Measurements from ENCODE around the gene DMD.
"Not testable (repeated sequence)": the region's sequence is repeated elsewhere in the genome, so short reads cannot be mapped to it uniquely, and the experiment has no call there.

DMD gene

GRCh38 chrX:32246675-32247074 lies 964.7 kb downstream of the DMD start:
- not testable (repeated sequence) for H3K9me3 ChIP-seq (ENCODE audit: control insufficient read depth, low read length); H3K36me3 ChIP-seq (ENCODE audit: control insufficient read depth, insufficient read depth, low read length); H3K27me3 ChIP-seq (replicated peaks; ENCODE audit: control insufficient read depth, insufficient read depth, low read length, poor library complexity, severe bottlenecking); H3K4me1 ChIP-seq (ENCODE audit: control insufficient read depth, insufficient read depth, low read length, poor library complexity, severe bottlenecking); H3K27ac ChIP-seq (ENCODE audit: insufficient read depth, low read length, poor library complexity, severe bottlenecking); H3K4me3 ChIP-seq (ENCODE audit: insufficient read depth, low read depth, low read length, poor library complexity, severe bottlenecking); DNase-seq

- H3K9me3 ChIP-seq (ENCODE audit: control insufficient read depth, low read length), result no peaks in the 10 kb centered on the region
- H3K4me3 ChIP-seq (ENCODE audit: insufficient read depth, low read depth, low read length, poor library complexity, severe bottlenecking), result no peak overlapping the region
- no peaks in the 10 kb centered on the region for H3K36me3 ChIP-seq (ENCODE audit: control insufficient read depth, insufficient read depth, low read length)
- DNase-seq, result no peak
- no peaks in the 10 kb centered on the region for H3K27me3 ChIP-seq (replicated peaks; ENCODE audit: control insufficient read depth, insufficient read depth, low read length, poor library complexity, severe bottlenecking)
- H3K4me1 ChIP-seq (ENCODE audit: control insufficient read depth, insufficient read depth, low read length, poor library complexity, severe bottlenecking), result no peaks in the 10 kb centered on the region
- no peak overlapping the region for H3K27ac ChIP-seq (ENCODE audit: insufficient read depth, low read length, poor library complexity, severe bottlenecking)
Observed at GRCh38 chrX:32195611-32196010, 1015.7 kb downstream of the DMD start.

GRCh38 chrX:32191316-32191715 lies 1020.0 kb downstream of the DMD start:
- no peak overlapping the region for H3K27ac ChIP-seq (ENCODE audit: insufficient read depth, low read length, poor library complexity, severe bottlenecking)
- H3K4me1 ChIP-seq (ENCODE audit: control insufficient read depth, insufficient read depth, low read length, poor library complexity, severe bottlenecking), result no peaks in the 10 kb centered on the region
- H3K27me3 ChIP-seq (replicated peaks; ENCODE audit: control insufficient read depth, insufficient read depth, low read length, poor library complexity, severe bottlenecking), result no peaks in the 10 kb centered on the region

GRCh38 chrX:32185160-32185559 lies 1026.2 kb downstream of the DMD start:
- Histone ChIP-seq H3K9me3 (ENCODE audit: control insufficient read depth, low read length) (no peaks in the 10 kb centered on the region), H3K4me3 (ENCODE audit: insufficient read depth, low read depth, low read length, poor library complexity, severe bottlenecking) (no peak overlapping the region), H3K27ac (ENCODE audit: insufficient read depth, low read length, poor library complexity, severe bottlenecking) (no peak overlapping the region), H3K36me3 (ENCODE audit: control insufficient read depth, insufficient read depth, low read length) (no peaks in the 10 kb centered on the region), H3K27me3 (replicated peaks; ENCODE audit: control insufficient read depth, insufficient read depth, low read length, poor library complexity, severe bottlenecking) (no peaks in the 10 kb centered on the region), H3K4me1 (ENCODE audit: control insufficient read depth, insufficient read depth, low read length, poor library complexity, severe bottlenecking) (no peaks in the 10 kb centered on the region)
- no peak for DNase-seq

More at GRCh38 chrX:32191316-32191715, 1020.0 kb downstream of the DMD start:
- no peak for DNase-seq
- Histone ChIP-seq H3K9me3 (ENCODE audit: control insufficient read depth, low read length) (no peaks in the 10 kb centered on the region), H3K36me3 (ENCODE audit: control insufficient read depth, insufficient read depth, low read length) (no peaks in the 10 kb centered on the region), H3K4me3 (ENCODE audit: insufficient read depth, low read depth, low read length, poor library complexity, severe bottlenecking) (no peak overlapping the region)

GRCh38 chrX:32183066-32183465 lies 1028.3 kb downstream of the DMD start:
- Histone ChIP-seq H3K27ac (ENCODE audit: insufficient read depth, low read length, poor library complexity, severe bottlenecking) (no peak overlapping the region), H3K4me1 (ENCODE audit: control insufficient read depth, insufficient read depth, low read length, poor library complexity, severe bottlenecking) (no peaks in the 10 kb centered on the region), H3K9me3 (ENCODE audit: control insufficient read depth, low read length) (no peaks in the 10 kb centered on the region), H3K27me3 (replicated peaks; ENCODE audit: control insufficient read depth, insufficient read depth, low read length, poor library complexity, severe bottlenecking) (no peaks in the 10 kb centered on the region), H3K4me3 (ENCODE audit: insufficient read depth, low read depth, low read length, poor library complexity, severe bottlenecking) (no peak overlapping the region), H3K36me3 (ENCODE audit: control insufficient read depth, insufficient read depth, low read length) (no peaks in the 10 kb centered on the region)
- DNase-seq, result no peak

- H3K36me3 ChIP-seq (ENCODE audit: control insufficient read depth, insufficient read depth, low read length), result no peaks in the 10 kb centered on the region
- no peaks in the 10 kb centered on the region for H3K9me3 ChIP-seq (ENCODE audit: control insufficient read depth, low read length)
- H3K27me3 ChIP-seq (replicated peaks; ENCODE audit: control insufficient read depth, insufficient read depth, low read length, poor library complexity, severe bottlenecking), result no peaks in the 10 kb centered on the region
- no peaks in the 10 kb centered on the region for H3K4me1 ChIP-seq (ENCODE audit: control insufficient read depth, insufficient read depth, low read length, poor library complexity, severe bottlenecking)
- no peak overlapping the region for H3K4me3 ChIP-seq (ENCODE audit: insufficient read depth, low read depth, low read length, poor library complexity, severe bottlenecking)
- H3K27ac ChIP-seq (ENCODE audit: insufficient read depth, low read length, poor library complexity, severe bottlenecking), result no peak overlapping the region
- DNase-seq, result no peak
Observed at GRCh38 chrX:32176510-32176909, 1034.8 kb downstream of the DMD start.

- no peak for DNase-seq
- Histone ChIP-seq H3K4me1 (ENCODE audit: control insufficient read depth, insufficient read depth, low read length, poor library complexity, severe bottlenecking) (no peaks in the 10 kb centered on the region), H3K36me3 (ENCODE audit: control insufficient read depth, insufficient read depth, low read length) (no peaks in the 10 kb centered on the region), H3K4me3 (ENCODE audit: insufficient read depth, low read depth, low read length, poor library complexity, severe bottlenecking) (no peak overlapping the region), H3K27ac (ENCODE audit: insufficient read depth, low read length, poor library complexity, severe bottlenecking) (no peak overlapping the region), H3K27me3 (replicated peaks; ENCODE audit: control insufficient read depth, insufficient read depth, low read length, poor library complexity, severe bottlenecking) (no peaks in the 10 kb centered on the region), H3K9me3 (ENCODE audit: control insufficient read depth, low read length) (no peaks in the 10 kb centered on the region)
Observed at GRCh38 chrX:32170481-32170880, 1040.9 kb downstream of the DMD start.

- no peak overlapping the region for H3K4me3 ChIP-seq (ENCODE audit: insufficient read depth, low read depth, low read length, poor library complexity, severe bottlenecking)
- H3K9me3 ChIP-seq (ENCODE audit: control insufficient read depth, low read length), result no peaks in the 10 kb centered on the region
- no peak overlapping the region for H3K27ac ChIP-seq (ENCODE audit: insufficient read depth, low read length, poor library complexity, severe bottlenecking)
- DNase-seq, result no peak
- no peaks in the 10 kb centered on the region for H3K36me3 ChIP-seq (ENCODE audit: control insufficient read depth, insufficient read depth, low read length)
- no peaks in the 10 kb centered on the region for H3K27me3 ChIP-seq (replicated peaks; ENCODE audit: control insufficient read depth, insufficient read depth, low read length, poor library complexity, severe bottlenecking)
- H3K4me1 ChIP-seq (ENCODE audit: control insufficient read depth, insufficient read depth, low read length, poor library complexity, severe bottlenecking), result no peaks in the 10 kb centered on the region
Observed at GRCh38 chrX:32155044-32155638, 1056.2 kb downstream of the DMD start.

GRCh38 chrX:32153585-32153984 lies 1057.8 kb downstream of the DMD start:
- Histone ChIP-seq H3K9me3 (ENCODE audit: control insufficient read depth, low read length) (no peaks in the 10 kb centered on the region), H3K36me3 (ENCODE audit: control insufficient read depth, insufficient read depth, low read length) (no peaks in the 10 kb centered on the region), H3K4me3 (ENCODE audit: insufficient read depth, low read depth, low read length, poor library complexity, severe bottlenecking) (no peak overlapping the region), H3K27ac (ENCODE audit: insufficient read depth, low read length, poor library complexity, severe bottlenecking) (no peak overlapping the region), H3K4me1 (ENCODE audit: control insufficient read depth, insufficient read depth, low read length, poor library complexity, severe bottlenecking) (no peaks in the 10 kb centered on the region), H3K27me3 (replicated peaks; ENCODE audit: control insufficient read depth, insufficient read depth, low read length, poor library complexity, severe bottlenecking) (no peaks in the 10 kb centered on the region)
- DNase-seq, result no peak

GRCh38 chrX:32150141-32150540 lies 1061.2 kb downstream of the DMD start:
- DNase-seq, result no peak
- Histone ChIP-seq H3K4me1 (ENCODE audit: control insufficient read depth, insufficient read depth, low read length, poor library complexity, severe bottlenecking) (no peaks in the 10 kb centered on the region), H3K36me3 (ENCODE audit: control insufficient read depth, insufficient read depth, low read length) (no peaks in the 10 kb centered on the region), H3K27me3 (replicated peaks; ENCODE audit: control insufficient read depth, insufficient read depth, low read length, poor library complexity, severe bottlenecking) (no peaks in the 10 kb centered on the region), H3K27ac (ENCODE audit: insufficient read depth, low read length, poor library complexity, severe bottlenecking) (no peak overlapping the region), H3K4me3 (ENCODE audit: insufficient read depth, low read depth, low read length, poor library complexity, severe bottlenecking) (no peak overlapping the region), H3K9me3 (ENCODE audit: control insufficient read depth, low read length) (no peaks in the 10 kb centered on the region)
